IMR-90 (cell line): ENCODE measurements around the gene KCNF1. TPM values are rescaled to one million over a fixed set of nuclear protein-coding genes. Genes with fewer than 3 reads are reported as not detected.

Experiments
- ATAC-seq: fragments of 200-7000 bp; cut with Tn5 transposase; 2 replicates; pipeline ENCODE4 v1.9.1; 2020; ENCODE audit warnings: low read depth, mild to moderate bottlenecking, moderate library complexity
- BruUV-seq: library from RNA; stranded (reverse); fragments of 400-500 nt; replicated peaks from 2 replicates; lab custom pipeline; 2021; lab: Mats Ljungman, UMichigan
- CTCF ChIA-PET: fragments of 300-600 bp; formaldehyde crosslinking; extraction: SDS; loops from one replicate; lab custom pipeline; 2021; ENCODE audit warnings: antibody characterized with exemption; lab: Yijun Ruan, JAX
- POLR2A ChIA-PET: fragments of 300-600 bp; sonication (Branson Sonifier 250); formaldehyde crosslinking; loops from one replicate; lab custom pipeline; 2022; ENCODE audit warnings: antibody characterized with exemption; ENCODE audit not compliant: unreplicated experiment; lab: Charles Lee
- DNase-seq: peaks from one replicate; pipeline ENCODE4 v3.0.0; 2013
- H2AFZ ChIP-seq: replicated peaks from 2 replicates; pipeline ENCODE3; 2013; ENCODE audit warnings: low read length, mild to moderate bottlenecking; ENCODE audit not compliant: poor library complexity
- H2AK5ac ChIP-seq: 2 replicates; pipeline ENCODE4 v1.6.1; 2013; ENCODE audit warnings: low read depth, low read length, inconsistent platforms
- H2AK9ac ChIP-seq: replicated peaks from 2 replicates; pipeline ENCODE3; 2013; ENCODE audit warnings: mild to moderate bottlenecking, low read depth, low read length, moderate library complexity; ENCODE audit not compliant: poor library complexity
- H2BK120ac ChIP-seq: 2 replicates; pipeline ENCODE4 v1.6.1; 2013; ENCODE audit warnings: low read depth, low read length, inconsistent platforms
- H2BK15ac ChIP-seq: 3 replicates; pipeline ENCODE4 v1.6.1; 2013; ENCODE audit warnings: low read depth, low read length, inconsistent platforms
- H2BK20ac ChIP-seq: 2 replicates; pipeline ENCODE4 v1.6.1; 2013; ENCODE audit warnings: low read depth, mild to moderate bottlenecking, inconsistent platforms, low read length, moderate library complexity
- H2BK5ac ChIP-seq: 2 replicates; pipeline ENCODE4 v1.6.1; 2013; ENCODE audit warnings: mild to moderate bottlenecking, low read depth, low read length, inconsistent platforms; ENCODE audit not compliant: poor library complexity, severe bottlenecking
- H3K14ac ChIP-seq: replicated peaks from 2 replicates; pipeline ENCODE4 v1.6.1; 2013; ENCODE audit warnings: low read depth, low read length, inconsistent platforms
- H3K18ac ChIP-seq: 2 replicates; pipeline ENCODE4 v1.6.1; 2013; ENCODE audit warnings: low read depth, low read length, control low read depth
- H3K23ac ChIP-seq: 2 replicates; pipeline ENCODE4 v1.6.1; 2013; ENCODE audit warnings: low read depth, low read length, inconsistent platforms
- H3K27ac ChIP-seq: 2 replicates; pipeline ENCODE4 v1.5.1; 2013; ENCODE audit warnings: mild to moderate bottlenecking, control low read depth, low read length; ENCODE audit not compliant: insufficient read depth
- H3K27me3 ChIP-seq: 2 replicates; pipeline ENCODE4 v1.6.1; 2013; ENCODE audit warnings: low read length; ENCODE audit not compliant: control insufficient read depth, insufficient read depth
- H3K36me3 ChIP-seq: 2 replicates; pipeline ENCODE4 v1.6.1; 2013; ENCODE audit warnings: low read length, mixed read lengths; ENCODE audit not compliant: control insufficient read depth, insufficient read depth
- H3K4ac ChIP-seq: 2 replicates; pipeline ENCODE4 v1.6.1; 2013; ENCODE audit warnings: low read depth, low read length, inconsistent platforms
- H3K4me1 ChIP-seq: 2 replicates; pipeline ENCODE4 v1.6.1; 2013; ENCODE audit warnings: low read length, mixed read lengths; ENCODE audit not compliant: control insufficient read depth, insufficient read depth
- H3K4me2 ChIP-seq: 2 replicates; pipeline ENCODE4 v1.6.1; 2013; ENCODE audit warnings: low read depth, mild to moderate bottlenecking, control low read depth, low read length, moderate library complexity
- H3K4me3 ChIP-seq: 2 replicates; pipeline ENCODE4 v1.5.1; 2013; ENCODE audit warnings: low read depth, mild to moderate bottlenecking, control low read depth, low read length, moderate library complexity; ENCODE audit not compliant: insufficient read depth
- H3K56ac ChIP-seq: 2 replicates; pipeline ENCODE4 v1.6.1; 2013; ENCODE audit warnings: low read length, inconsistent platforms; ENCODE audit not compliant: insufficient read depth; ENCODE audit errors: extremely low read depth
- H3K79me1 ChIP-seq, 2 experiments: 2 replicates each; pipeline ENCODE4 v1.6.1; 2013; ENCODE audit warnings: low read length in 2 of 2, inconsistent platforms in 1 of 2, low read depth in 1 of 2
- H3K9ac ChIP-seq: 2 replicates; pipeline ENCODE4 v1.6.1; 2013; ENCODE audit warnings: low read depth, low read length, control low read depth
- H3K9me1 ChIP-seq: 2 replicates; pipeline ENCODE4 v1.6.1; 2013; ENCODE audit warnings: low read length, inconsistent platforms; ENCODE audit not compliant: insufficient read depth
- H3K9me3 ChIP-seq: 2 replicates; pipeline ENCODE4 v1.6.1; 2013; ENCODE audit warnings: low read length; ENCODE audit not compliant: control insufficient read depth, insufficient read depth
- H4K20me1 ChIP-seq: 2 replicates; pipeline ENCODE4 v1.6.1; 2013; ENCODE audit warnings: low read length, inconsistent platforms; ENCODE audit not compliant: insufficient read depth
- H4K5ac ChIP-seq: 2 replicates; pipeline ENCODE4 v1.6.1; 2013; ENCODE audit warnings: mild to moderate bottlenecking, low read depth, low read length, control low read depth
- H4K8ac ChIP-seq, 2 experiments: 2 replicates each; pipeline ENCODE4 v1.6.1; 2013; ENCODE audit warnings: low read depth in 2 of 2, low read length in 2 of 2, control low read depth in 1 of 2, inconsistent platforms in 1 of 2
- H4K91ac ChIP-seq: 2 replicates; pipeline ENCODE4 v1.6.1; 2013; ENCODE audit warnings: low read depth, low read length, inconsistent platforms; ENCODE audit not compliant: insufficient read depth
- BHLHE40 ChIP-seq: fragments of 150-350 bp; IDR thresholded peaks from 2 replicates; pipeline ENCODE4 v1.6.1; 2016; ENCODE audit warnings: mild to moderate bottlenecking, low read depth, low read length
- CEBPB ChIP-seq: IDR thresholded peaks from 2 replicates; pipeline ENCODE4 v1.6.1; 2012; ENCODE audit warnings: low read depth, low read length, improper control_type of control experiment
- CHD1 ChIP-seq: IDR thresholded peaks from 2 replicates; pipeline ENCODE4 v1.6.1; 2012; ENCODE audit warnings: low read depth, low read length, improper control_type of control experiment
- CTCF ChIP-seq: conservative IDR thresholded peaks from 2 replicates; pipeline ENCODE4 v1.5.1; 2012; ENCODE audit warnings: mild to moderate bottlenecking, low read depth, low read length, improper control_type of control experiment
- ELK1 ChIP-seq: fragments of 150-350 bp; IDR thresholded peaks from 2 replicates; pipeline ENCODE4 v1.6.1; 2016; ENCODE audit warnings: low read depth, mild to moderate bottlenecking, low read length, moderate library complexity, borderline replicate concordance
- FOS ChIP-seq: fragments of 150-350 bp; IDR thresholded peaks from 2 replicates; pipeline ENCODE4 v1.6.1; 2016; ENCODE audit warnings: low read depth, low read length
- MAFK ChIP-seq: IDR thresholded peaks from 2 replicates; pipeline ENCODE4 v1.6.1; 2012; ENCODE audit warnings: low read depth, low read length, improper control_type of control experiment
- MXI1 ChIP-seq: IDR thresholded peaks from 2 replicates; pipeline ENCODE4 v1.6.1; 2012; ENCODE audit warnings: low read depth, mild to moderate bottlenecking, low read length, moderate library complexity, borderline replicate concordance
- NFE2L2 ChIP-seq: fragments of 150-350 bp; IDR thresholded peaks from 2 replicates; pipeline ENCODE4 v1.6.1; 2016; ENCODE audit warnings: low read depth, mild to moderate bottlenecking, low read length
- POLR2A ChIP-seq: IDR thresholded peaks from 2 replicates; pipeline ENCODE4 v1.6.1; 2012; ENCODE audit warnings: mild to moderate bottlenecking, low read depth, low read length
- RAD21 ChIP-seq: IDR thresholded peaks from 2 replicates; pipeline ENCODE4 v1.6.1; 2012; ENCODE audit warnings: low read length, improper control_type of control experiment
- RCOR1 ChIP-seq: IDR thresholded peaks from 2 replicates; pipeline ENCODE4 v1.6.1; 2012; ENCODE audit warnings: mild to moderate bottlenecking, low read length, improper control_type of control experiment; ENCODE audit not compliant: insufficient replicate concordance
- RFX5 ChIP-seq: IDR thresholded peaks from 2 replicates; pipeline ENCODE4 v1.8.0; 2012; ENCODE audit warnings: low read depth, mild to moderate bottlenecking, low read length, moderate library complexity
- SMC3 ChIP-seq: fragments of 150-350 bp; IDR thresholded peaks from 2 replicates; pipeline ENCODE4 v1.6.1; 2016; ENCODE audit warnings: low read depth, mild to moderate bottlenecking, antibody characterized with exemption, low read length, moderate library complexity
- USF2 ChIP-seq: fragments of 150-350 bp; IDR thresholded peaks from 2 replicates; pipeline ENCODE4 v1.6.1; 2017; ENCODE audit warnings: mild to moderate bottlenecking, antibody characterized with exemption, low read length, low read depth
- WGBS, 2 experiments: methylation state at CpG; one replicate each; pipeline versions ENCODE4 v1.1.5 to v1.1.7; 2013; ENCODE audit warnings: missing lambda C conversion rate in 2 of 2; ENCODE audit not compliant: insufficient read length in 1 of 2; ENCODE audit errors: extremely low coverage in 2 of 2; 5-methylcytosine and 5-hydroxymethylcytosine counted together
- dilution Hi-C: fragments of 300-500 bp; cut with HindIII; formaldehyde crosslinking; loops from one replicate; pipeline ENCODE4 v1.14.3; 2018; ENCODE audit warnings: low sequenced_read_pairs; ENCODE audit not compliant: unreplicated experiment
- in situ Hi-C: fragments of 300-500 bp; cut with MboI; formaldehyde crosslinking; loops from 3 replicates; pipeline ENCODE4 v1.14.3; 2019; ENCODE audit warnings: low sequenced_read_pairs, inconsistent platforms, mixed read lengths
- intact Hi-C: fragments of 100-400 bp; cut with micrococcal nuclease; formaldehyde crosslinking; loops from 2 replicates; pipeline ENCODE4 v1.10.0; 2022
- polyA plus RNA-seq, 3 experiments: library from polyadenylated mRNA; depleted of rRNA; stranded (reverse); fragments of >200 nt; gene quantifications; 2 replicates each; pipeline ENCODE4 v1.2.3, GENCODE V29; 2012; ENCODE audit warnings: low replicate concordance in 1 of 3
- total RNA-seq: library from RNA; depleted of rRNA; stranded (reverse); fragments of >200 nt; gene quantifications from 2 replicates; pipeline ENCODE4 v1.2.3, GENCODE V29; 2012

Gene KCNF1
- total and polyA plus RNA-seq, 2 of the 4 experiments (the other 2 are of a cell fraction), result 0.54 to 1.4 TPM

GRCh38 chr2:10890706-10891270 lies 20.9 kb upstream of the KCNF1 start:
- no peak overlapping the region for H3K27ac ChIP-seq
- DNase-seq, result no peak
- H3K9me1 ChIP-seq, result no peaks in the 10 kb centered on the region
- 76% methylated on average over 5 of the region's 8 CpGs; no CpG with 5 or more reads in 1 of the 2 experiments for WGBS, 2 experiments
- no peak for ATAC-seq
- dilution Hi-C loops, result no loop called here
- intact Hi-C loops, result no loop called here
- H3K4me1 ChIP-seq, result no peaks in the 10 kb centered on the region
- no peak overlapping the region for H2AFZ ChIP-seq
- H4K8ac ChIP-seq, result no peak overlapping the region
- no peak overlapping the region for H4K91ac ChIP-seq
- H4K5ac ChIP-seq, result no peak overlapping the region
- no peak overlapping the region for H2BK15ac ChIP-seq
- H2BK5ac ChIP-seq, result no peak overlapping the region
- no TSS peak for BruUV-seq
- H3K18ac ChIP-seq, result no peak overlapping the region
- H3K23ac ChIP-seq, result no peak overlapping the region
- in situ Hi-C loops, result no loop called here
- H3K4ac ChIP-seq, result no peak overlapping the region
- H3K9ac ChIP-seq, result no peak overlapping the region
- no peak overlapping the region for H3K4me3 ChIP-seq
- H2AK9ac ChIP-seq, result no peak overlapping the region
- H3K9me3 ChIP-seq, result no peaks in the 10 kb centered on the region; the same call in 1 of the 2 replicates
- no peak overlapping the region for H3K56ac ChIP-seq
- no peaks in the 10 kb centered on the region for H3K79me1 ChIP-seq
- no peaks in the 10 kb centered on the region for H4K20me1 ChIP-seq
- POLR2A ChIA-PET, result no interaction called here
- no peak overlapping the region for H2BK120ac ChIP-seq
- CTCF ChIA-PET, result no interaction called here
- H3K4me2 ChIP-seq, result no peak overlapping the region
- no peak overlapping the region for H3K14ac ChIP-seq
- no peak overlapping the region for H2BK20ac ChIP-seq
- no peak overlapping the region for H2AK5ac ChIP-seq
- TF ChIP-seq CTCF (no peak), BHLHE40 (no peak), CHD1 (no peak), MAFK (no peak), NFE2L2 (no peak), USF2 (no peak), ELK1 (no peak), RAD21 (no peak), FOS (no peak), RCOR1 (no peak), RFX5 (no peak), SMC3 (no peak), POLR2A (no peak), CEBPB (no peak), MXI1 (no peak)
- H3K36me3 ChIP-seq, result no peaks in the 10 kb centered on the region
- H3K27me3 ChIP-seq, result peaks cover 65% of the 10 kb centered on the region
